ENCODE measurements around the gene CHL1.

CHL1 gene

GRCh38 chr3:435161-435560 is 238.6 kb downstream of the CHL1 start:
- Histone ChIP-seq H3K36me3 (replicated peaks) (no peaks in the 10 kb centered on the region), H3K27me3 (replicated peaks) (no peaks in the 10 kb centered on the region), H3K4me3 (ENCODE audit: low read depth, low read length) (no peak overlapping the region), H3K27ac (no peak overlapping the region)
- no peak for TF ChIP-seq CTCF (IDR thresholded peaks at IDR 0.05; ENCODE audit: low read depth, low read length, missing control alignments)
- DNase-seq, result no peak
- in situ Hi-C loops (cut with HindIII; ENCODE audit: low pct_ligation_motif_present, low sequenced_read_pairs), result no loop called here

GRCh38 chr3:436053-436452 is 239.5 kb downstream of the CHL1 start:
- TF ChIP-seq CTCF (IDR thresholded peaks at IDR 0.05; ENCODE audit: low read depth, low read length, missing control alignments), result no peak
- H3K36me3 ChIP-seq (replicated peaks), result no peaks in the 10 kb centered on the region
- DNase-seq, result no peak
- H3K27ac ChIP-seq, result no peak overlapping the region
- no peak overlapping the region for H3K4me3 ChIP-seq (ENCODE audit: low read depth, low read length)
- in situ Hi-C loops (cut with HindIII; ENCODE audit: low pct_ligation_motif_present, low sequenced_read_pairs), result no loop called here
- H3K27me3 ChIP-seq (replicated peaks), result no peaks in the 10 kb centered on the region

GRCh38 chr3:440826-441225 is 244.3 kb downstream of the CHL1 start:
- no peak for TF ChIP-seq CTCF (IDR thresholded peaks at IDR 0.05; ENCODE audit: low read depth, low read length, missing control alignments)
- Histone ChIP-seq H3K27me3 (replicated peaks) (no peaks in the 10 kb centered on the region), H3K27ac (no peak overlapping the region), H3K4me3 (ENCODE audit: low read depth, low read length) (no peak overlapping the region), H3K36me3 (replicated peaks) (no peaks in the 10 kb centered on the region)
- no peak for DNase-seq
- in situ Hi-C loops (cut with HindIII; ENCODE audit: low pct_ligation_motif_present, low sequenced_read_pairs), result no loop called here

GRCh38 chr3:445960-446359 is 249.4 kb downstream of the CHL1 start:
- in situ Hi-C loops (cut with HindIII; ENCODE audit: low pct_ligation_motif_present, low sequenced_read_pairs), result no loop called here
- no peak for DNase-seq
- TF ChIP-seq CTCF (IDR thresholded peaks at IDR 0.05; ENCODE audit: low read depth, low read length, missing control alignments), result no peak
- no peaks in the 10 kb centered on the region for H3K36me3 ChIP-seq (replicated peaks)
- no peak overlapping the region for H3K4me3 ChIP-seq (ENCODE audit: low read depth, low read length)
- H3K27ac ChIP-seq, result no peak overlapping the region
- H3K27me3 ChIP-seq (replicated peaks), result no peaks in the 10 kb centered on the region

- Histone ChIP-seq H3K4me3 (ENCODE audit: low read depth, low read length) (no peak overlapping the region), H3K36me3 (replicated peaks) (no peaks in the 10 kb centered on the region), H3K27ac (no peak overlapping the region), H3K27me3 (replicated peaks) (no peaks in the 10 kb centered on the region)
- no peak for TF ChIP-seq CTCF (IDR thresholded peaks at IDR 0.05; ENCODE audit: low read depth, low read length, missing control alignments)
- DNase-seq, result no peak
- in situ Hi-C loops (cut with HindIII; ENCODE audit: low pct_ligation_motif_present, low sequenced_read_pairs), result no loop called here
These were observed 251.1 kb downstream of the CHL1 start for GRCh38 chr3:447671-448070.

- no peak overlapping the region for H3K27ac ChIP-seq
- no peak for TF ChIP-seq CTCF (IDR thresholded peaks at IDR 0.05; ENCODE audit: low read depth, low read length, missing control alignments)
- no peak for DNase-seq
- H3K4me3 ChIP-seq (ENCODE audit: low read depth, low read length), result no peak overlapping the region
- no peaks in the 10 kb centered on the region for H3K36me3 ChIP-seq (replicated peaks)
- in situ Hi-C loops (cut with HindIII; ENCODE audit: low pct_ligation_motif_present, low sequenced_read_pairs), result no loop called here
- H3K27me3 ChIP-seq (replicated peaks), result no peaks in the 10 kb centered on the region
These were observed 253.1 kb downstream of the CHL1 start for GRCh38 chr3:449711-450110.

Measured in brain microvascular endothelial cell (primary cell).